WTC11 (cell line): ENCODE measurements around the gene ARHGAP23. TPM values are rescaled to one million over a fixed set of nuclear protein-coding genes. Genes with fewer than 3 reads are reported as not detected.

ENCODE experiments used
- ATAC-seq: fragments of 200-7000 bp; cut with Tn5 transposase; 2 replicates; pipeline ENCODE4 v1.10.0; 2021; ENCODE audit warnings: mild to moderate bottlenecking, moderate library complexity
- CTCF ChIA-PET: fragments of 300-600 bp; sonication (Branson Sonifier 250); formaldehyde crosslinking; loops from one replicate; lab custom pipeline; 2021; ENCODE audit warnings: antibody characterized with exemption; lab: Charles Lee
- POLR2A ChIA-PET: fragments of 350-600 bp; sonication (Branson Sonifier 250); formaldehyde crosslinking; loops from one replicate; lab custom pipeline; 2021; ENCODE audit warnings: antibody characterized with exemption; lab: Charles Lee
- DNase-seq: peaks from one replicate; pipeline ENCODE4 v3.0.0; 2021; ENCODE audit warnings: low spot score
- H3K27ac Mint-ChIP-seq: 2 replicates; pipeline ENCODE4 v1.8.0; 2021; ENCODE audit warnings: mixed read lengths
- H3K27me3 Mint-ChIP-seq: 2 replicates; pipeline ENCODE4 v1.8.0; 2021; ENCODE audit warnings: low read depth, mild to moderate bottlenecking, moderate library complexity, mixed read lengths
- H3K36me3 Mint-ChIP-seq: 2 replicates; pipeline ENCODE4 v1.8.0; 2021; ENCODE audit warnings: mixed read lengths
- H3K4me1 Mint-ChIP-seq: 2 replicates; pipeline ENCODE4 v1.8.0; 2022; ENCODE audit warnings: mixed read lengths
- H3K4me3 Mint-ChIP-seq: 2 replicates; pipeline ENCODE4 v1.8.0; 2021; ENCODE audit warnings: mild to moderate bottlenecking, moderate library complexity, mixed read lengths
- H3K9me3 Mint-ChIP-seq: 2 replicates; pipeline ENCODE4 v1.8.0; 2021; ENCODE audit warnings: mixed read lengths
- ATF1 ChIP-seq: sonication (generic); formaldehyde crosslinking; IDR thresholded peaks from 2 replicates; pipeline ENCODE4 v1.8.1; 2023; ENCODE audit warnings: mild to moderate bottlenecking, moderate library complexity, missing genetic modification reagents
- E2F5 ChIP-seq: sonication (generic); formaldehyde crosslinking; IDR thresholded peaks from 2 replicates; pipeline ENCODE4 v1.8.1; 2022; ENCODE audit warnings: mild to moderate bottlenecking, moderate library complexity, missing genetic modification reagents
- ERG ChIP-seq: fragments of 250-450 bp; sonication (Bioruptor Pico); IDR thresholded peaks from 2 replicates; pipeline ENCODE4 v1.8.0; 2021; ENCODE audit warnings: mild to moderate bottlenecking
- ETV6 ChIP-seq: sonication (generic); formaldehyde crosslinking; IDR thresholded peaks from 2 replicates; pipeline ENCODE4 v1.8.1; 2022; ENCODE audit warnings: mild to moderate bottlenecking, missing genetic modification reagents
- FOXP4 ChIP-seq: sonication (generic); formaldehyde crosslinking; IDR thresholded peaks from 2 replicates; pipeline ENCODE4 v1.8.0; 2022; ENCODE audit warnings: mild to moderate bottlenecking, missing genetic modification reagents
- GTF2I ChIP-seq: fragments of 250-450 bp; sonication (Bioruptor Pico); conservative IDR thresholded peaks from 2 replicates; pipeline ENCODE4 v1.4.0; 2021; ENCODE audit warnings: mild to moderate bottlenecking
- HMGA2 ChIP-seq: fragments of 250-450 bp; sonication (Bioruptor Pico); IDR thresholded peaks from 2 replicates; pipeline ENCODE4 v1.4.0; 2021; ENCODE audit warnings: mild to moderate bottlenecking, moderate library complexity
- IRF2 ChIP-seq: sonication (generic); formaldehyde crosslinking; IDR thresholded peaks from 2 replicates; pipeline ENCODE4 v1.8.0; 2022; ENCODE audit warnings: low read depth, missing genetic modification reagents, borderline replicate concordance
- JUN ChIP-seq: sonication (generic); formaldehyde crosslinking; IDR thresholded peaks from 2 replicates; pipeline ENCODE4 v1.8.0; 2023; ENCODE audit warnings: mild to moderate bottlenecking, missing genetic modification reagents
- MLX ChIP-seq: sonication (generic); formaldehyde crosslinking; IDR thresholded peaks from 2 replicates; pipeline ENCODE4 v1.8.1; 2023; ENCODE audit warnings: mild to moderate bottlenecking, missing genetic modification reagents, moderate library complexity
- MYBL2 ChIP-seq: sonication (generic); formaldehyde crosslinking; IDR thresholded peaks from 2 replicates; pipeline ENCODE4 v1.8.1; 2023; ENCODE audit warnings: mild to moderate bottlenecking, moderate library complexity, missing genetic modification reagents
- OVOL2 ChIP-seq: fragments of 250-450 bp; sonication (Bioruptor Pico); IDR thresholded peaks from 2 replicates; pipeline ENCODE4 v1.9.0; 2021; ENCODE audit warnings: mild to moderate bottlenecking, borderline replicate concordance
- PREB ChIP-seq: sonication (generic); formaldehyde crosslinking; IDR thresholded peaks from 2 replicates; pipeline ENCODE4 v1.8.1; 2022; ENCODE audit warnings: mild to moderate bottlenecking, missing genetic modification reagents, moderate library complexity, borderline replicate concordance
- PRRX2 ChIP-seq: fragments of 250-450 bp; sonication (Bioruptor Pico); IDR thresholded peaks from 2 replicates; pipeline ENCODE4 v1.8.0; 2021; ENCODE audit warnings: mild to moderate bottlenecking
- RORB ChIP-seq: fragments of 250-450 bp; sonication (Bioruptor Pico); IDR thresholded peaks from 2 replicates; pipeline ENCODE4 v1.9.0; 2021; ENCODE audit warnings: mild to moderate bottlenecking
- SMAD3 ChIP-seq: sonication (generic); formaldehyde crosslinking; IDR thresholded peaks from 2 replicates; pipeline ENCODE4 v1.8.0; 2022; ENCODE audit warnings: missing genetic modification reagents, mild to moderate bottlenecking, borderline replicate concordance
- SMAD4 ChIP-seq: sonication (generic); formaldehyde crosslinking; IDR thresholded peaks from 2 replicates; pipeline ENCODE4 v1.8.0; 2022; ENCODE audit warnings: mild to moderate bottlenecking, missing genetic modification reagents
- TP53 ChIP-seq: sonication (generic); formaldehyde crosslinking; IDR thresholded peaks from 2 replicates; pipeline ENCODE4 v1.8.1; 2023; ENCODE audit warnings: mild to moderate bottlenecking, missing genetic modification reagents
- USF2 ChIP-seq: sonication (generic); formaldehyde crosslinking; IDR thresholded peaks from 2 replicates; pipeline ENCODE4 v1.8.1; 2023; ENCODE audit warnings: mild to moderate bottlenecking, missing genetic modification reagents, moderate library complexity
- ZBTB21 ChIP-seq: sonication (generic); formaldehyde crosslinking; IDR thresholded peaks from 2 replicates; pipeline ENCODE4 v1.8.1; 2023; ENCODE audit warnings: mild to moderate bottlenecking, missing genetic modification reagents, borderline replicate concordance
- ZNF138 ChIP-seq: sonication (generic); formaldehyde crosslinking; conservative IDR thresholded peaks from 2 replicates; pipeline ENCODE4 v1.8.1; 2022; ENCODE audit warnings: mild to moderate bottlenecking, moderate library complexity, missing genetic modification reagents
- ZNF219 ChIP-seq: sonication (generic); formaldehyde crosslinking; IDR thresholded peaks from 2 replicates; pipeline ENCODE4 v1.8.0; 2023; ENCODE audit warnings: missing genetic modification reagents, mild to moderate bottlenecking, borderline replicate concordance
- ZNF232 ChIP-seq: sonication (generic); formaldehyde crosslinking; IDR thresholded peaks from 2 replicates; pipeline ENCODE4 v1.8.0; 2022; ENCODE audit warnings: mild to moderate bottlenecking, missing genetic modification reagents
- ZNF263 ChIP-seq: sonication (generic); formaldehyde crosslinking; IDR thresholded peaks from 2 replicates; pipeline ENCODE4 v1.8.1; 2022; ENCODE audit warnings: low read depth, mild to moderate bottlenecking, moderate library complexity, missing genetic modification reagents
- total RNA-seq: library from RNA; stranded (reverse); gene quantifications from 3 replicates; pipeline ENCODE4 v1.2.3, GENCODE V29; 2021
- TF ChIP-seq, protein P1 (sequence below): sonication (generic); formaldehyde crosslinking; IDR thresholded peaks from 2 replicates; pipeline ENCODE4 v1.8.1; 2022; ENCODE audit warnings: low read depth, mild to moderate bottlenecking, moderate library complexity, missing genetic modification reagents, borderline replicate concordance
- TF ChIP-seq, protein P2 (sequence below): fragments of 250-450 bp; sonication (Bioruptor Pico); conservative IDR thresholded peaks from 2 replicates; pipeline ENCODE4 v1.9.0; 2021; ENCODE audit warnings: mild to moderate bottlenecking

ARHGAP23 gene
- total RNA-seq, 1 experiment from 2014 or later: 66.0 TPM

- H3K27ac Mint-ChIP-seq: no peak overlapping the region
- peaks cover 6% of the 10 kb centered on the region for H3K36me3 Mint-ChIP-seq
- H3K4me1 Mint-ChIP-seq: peaks cover 33% of the 10 kb centered on the region
- DNase-seq (peak; percentile 61), ATAC-seq (peak; percentile 2)
- peaks cover 36% of the 10 kb centered on the region for H3K27me3 Mint-ChIP-seq
- POLR2A ChIA-PET: interaction anchor here (0.7 to 3.5 kb wide), 13 partner anchors 35 to 184 kb away, joined by 3 to 23 read pairs (median 3); no protein-coding TSS in a partner anchor
- H3K4me3 Mint-ChIP-seq: peak overlapping the region; percentile 79
- no peaks in the 10 kb centered on the region for H3K9me3 Mint-ChIP-seq
- CTCF ChIA-PET: interaction anchor here (0.6 to 7.3 kb wide), 62 partner anchors 11 to 253 kb away, joined by 3 to 74 read pairs (median 6); partner anchors contain the start of genes ARHGAP23 and SRCIN1
- TF ChIP-seq RORB (CRISPR knock-in tag) (no peak), JUN (no peak), ERG (CRISPR knock-in tag) (no peak), ATF1 (CRISPR knock-in tag) (no peak), ZNF263 (no peak), USF2 (CRISPR knock-in tag) (peak; percentile 40), PREB (CRISPR knock-in tag) (no peak), SMAD4 (CRISPR knock-in tag) (no peak), GTF2I (CRISPR knock-in tag) (no peak), ZNF219 (no peak), HMGA2 (CRISPR knock-in tag) (no peak), MYBL2 (CRISPR knock-in tag) (peak; percentile 65; the same call in 1 of the 2 replicates), ZNF232 (CRISPR knock-in tag) (no peak), TP53 (CRISPR knock-in tag) (peak; percentile 78), E2F5 (CRISPR knock-in tag) (peak; percentile 50; the same call in 1 of the 2 replicates), MLX (CRISPR knock-in tag) (no peak), OVOL2 (CRISPR knock-in tag) (no peak), PRRX2 (no peak), IRF2 (CRISPR knock-in tag) (no peak), ETV6 (CRISPR knock-in tag) (0 out of 2 replicates have a peak, but pooled peaks have one; percentile 24), SMAD3 (CRISPR knock-in tag) (no peak), ZNF138 (CRISPR knock-in tag) (no peak), FOXP4 (CRISPR knock-in tag) (peak; percentile 81), ZBTB21 (CRISPR knock-in tag) (peak; percentile 30; the same call in 1 of the 2 replicates)
- TF ChIP-seq, protein P1, sequence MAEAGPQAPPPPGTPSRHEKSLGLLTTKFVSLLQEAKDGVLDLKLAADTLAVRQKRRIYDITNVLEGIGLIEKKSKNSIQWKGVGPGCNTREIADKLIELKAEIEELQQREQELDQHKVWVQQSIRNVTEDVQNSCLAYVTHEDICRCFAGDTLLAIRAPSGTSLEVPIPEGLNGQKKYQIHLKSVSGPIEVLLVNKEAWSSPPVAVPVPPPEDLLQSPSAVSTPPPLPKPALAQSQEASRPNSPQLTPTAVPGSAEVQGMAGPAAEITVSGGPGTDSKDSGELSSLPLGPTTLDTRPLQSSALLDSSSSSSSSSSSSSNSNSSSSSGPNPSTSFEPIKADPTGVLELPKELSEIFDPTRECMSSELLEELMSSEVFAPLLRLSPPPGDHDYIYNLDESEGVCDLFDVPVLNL (CRISPR knock-in tag): peak; percentile 17; the same call in 1 of the 2 replicates
- TF ChIP-seq, protein P2, sequence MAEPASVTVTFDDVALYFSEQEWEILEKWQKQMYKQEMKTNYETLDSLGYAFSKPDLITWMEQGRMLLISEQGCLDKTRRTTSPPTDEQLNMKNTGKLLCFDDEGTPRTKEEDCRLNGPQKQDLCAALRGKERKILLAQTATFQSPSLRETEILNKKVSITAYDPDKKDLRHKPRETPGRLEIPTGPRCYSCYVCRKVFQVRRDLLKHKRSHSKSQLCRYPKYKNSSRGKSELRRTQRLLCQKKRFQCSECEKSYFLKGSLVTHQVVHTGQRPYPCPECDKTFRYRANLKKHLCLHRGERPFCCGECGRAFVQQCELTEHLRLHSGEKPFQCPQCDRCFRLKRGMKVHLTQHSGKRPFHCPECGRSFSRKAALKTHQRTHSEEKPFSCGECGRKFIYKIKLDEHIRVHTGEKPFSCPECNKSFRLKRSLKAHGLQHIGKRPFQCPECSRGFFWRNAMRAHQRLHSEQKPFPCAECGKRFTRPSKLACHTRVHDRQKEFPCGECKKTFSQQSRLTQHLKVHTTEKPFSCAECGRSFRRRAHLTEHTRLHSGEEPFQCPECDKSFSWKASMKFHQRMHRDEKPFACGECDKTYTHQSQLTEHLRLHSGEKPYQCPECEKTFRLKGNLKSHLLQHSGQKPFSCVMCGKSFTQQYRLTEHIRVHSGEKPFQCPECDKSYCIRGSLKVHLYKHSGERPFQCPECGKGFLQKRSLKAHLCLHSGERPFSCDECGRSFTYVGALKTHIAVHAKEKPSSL: no peak
Observed at GRCh38 chr17:38509772-38510420, 81.6 kb downstream of the ARHGAP23 start.
